AG09319 (cell line): ENCODE measurements around the gene CMIP.

Experiments
- DNase-seq: peaks from one replicate; pipeline ENCODE4 v3.0.0-alpha.2; 2010; ENCODE audit warnings: low read depth; ENCODE audit errors: extremely low read depth
- TF ChIP-seq, protein P1 (sequence below): IDR thresholded peaks from 2 replicates; pipeline ENCODE4 v1.5.1; 2011; ENCODE audit warnings: low read depth, mild to moderate bottlenecking, inconsistent platforms, low read length, moderate library complexity

CMIP gene

DNA sequence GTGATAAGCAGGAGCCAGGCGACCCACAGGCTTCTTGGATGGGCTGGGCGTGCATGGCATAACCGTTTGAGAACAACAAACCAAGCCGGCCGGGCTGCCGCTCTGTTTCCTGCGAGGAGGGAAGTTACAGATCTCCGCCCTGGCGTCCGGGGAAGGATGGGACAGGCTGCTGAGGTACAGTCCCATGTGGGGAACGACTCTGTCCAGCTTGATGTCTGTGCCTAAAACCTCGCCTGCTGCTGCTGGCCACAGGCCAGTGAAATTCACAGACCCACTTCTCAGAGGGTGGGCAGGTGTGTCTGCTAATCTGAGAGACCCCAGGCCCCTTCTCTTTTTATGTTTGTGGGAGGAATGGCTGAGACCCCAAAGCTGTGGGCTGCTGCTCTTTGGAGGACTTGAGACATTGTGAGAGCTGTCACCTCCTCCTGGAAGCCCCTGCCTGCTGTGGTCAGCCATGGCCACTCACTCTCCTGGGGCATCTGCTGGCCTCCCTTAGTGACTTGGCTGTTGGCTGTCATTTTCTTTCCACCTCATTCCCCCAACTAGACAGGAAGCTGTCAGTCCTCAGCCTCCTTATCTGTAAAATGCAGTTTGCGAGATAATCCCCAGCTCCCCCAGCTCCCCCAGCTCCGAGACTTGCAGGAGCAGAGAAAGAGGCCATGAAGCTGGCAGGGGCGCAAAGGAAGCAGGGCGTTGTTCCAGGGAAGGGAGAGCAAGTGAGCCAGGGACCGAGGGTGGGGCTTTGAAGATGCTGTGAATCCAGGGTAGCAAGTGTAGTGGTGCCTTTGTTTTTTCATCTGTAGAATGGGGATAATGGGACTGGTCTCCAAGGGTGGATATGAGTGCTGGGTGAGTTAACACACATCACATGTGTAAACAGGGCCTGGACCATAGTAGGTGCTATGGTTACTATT is 51.0 kb downstream of the CMIP start:
- TF ChIP-seq, protein P1, sequence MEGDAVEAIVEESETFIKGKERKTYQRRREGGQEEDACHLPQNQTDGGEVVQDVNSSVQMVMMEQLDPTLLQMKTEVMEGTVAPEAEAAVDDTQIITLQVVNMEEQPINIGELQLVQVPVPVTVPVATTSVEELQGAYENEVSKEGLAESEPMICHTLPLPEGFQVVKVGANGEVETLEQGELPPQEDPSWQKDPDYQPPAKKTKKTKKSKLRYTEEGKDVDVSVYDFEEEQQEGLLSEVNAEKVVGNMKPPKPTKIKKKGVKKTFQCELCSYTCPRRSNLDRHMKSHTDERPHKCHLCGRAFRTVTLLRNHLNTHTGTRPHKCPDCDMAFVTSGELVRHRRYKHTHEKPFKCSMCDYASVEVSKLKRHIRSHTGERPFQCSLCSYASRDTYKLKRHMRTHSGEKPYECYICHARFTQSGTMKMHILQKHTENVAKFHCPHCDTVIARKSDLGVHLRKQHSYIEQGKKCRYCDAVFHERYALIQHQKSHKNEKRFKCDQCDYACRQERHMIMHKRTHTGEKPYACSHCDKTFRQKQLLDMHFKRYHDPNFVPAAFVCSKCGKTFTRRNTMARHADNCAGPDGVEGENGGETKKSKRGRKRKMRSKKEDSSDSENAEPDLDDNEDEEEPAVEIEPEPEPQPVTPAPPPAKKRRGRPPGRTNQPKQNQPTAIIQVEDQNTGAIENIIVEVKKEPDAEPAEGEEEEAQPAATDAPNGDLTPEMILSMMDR = no peak
- no peak for DNase-seq

- DNase-seq = no peak
- TF ChIP-seq, protein P1 = no peak
Observed at GRCh38 chr16:81496321-81496720, 51.7 kb downstream of the CMIP start.

- no peak for DNase-seq
- TF ChIP-seq, protein P1 = no peak
Observed at GRCh38 chr16:81496742-81497141, 52.1 kb downstream of the CMIP start.

DNA sequence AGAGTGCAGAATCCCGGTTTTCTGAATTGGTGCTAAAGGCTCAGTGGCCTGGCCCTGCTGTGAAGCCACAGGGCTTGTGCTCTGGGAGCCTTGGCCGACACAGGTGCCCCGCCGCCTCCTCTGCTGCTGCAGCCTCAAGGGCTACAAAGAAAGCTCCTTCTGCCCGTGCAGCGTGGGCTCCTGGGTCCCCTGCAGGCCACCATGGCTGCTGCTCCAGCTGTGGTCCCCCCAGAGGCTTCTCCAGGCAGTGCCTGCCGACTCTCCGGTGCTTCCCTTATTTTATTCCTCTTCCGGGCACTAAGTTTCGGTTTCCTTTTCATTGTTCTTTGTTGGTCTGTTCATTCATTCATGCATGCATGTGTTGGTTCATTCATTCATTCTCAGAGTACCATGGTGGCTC is 53.1 kb downstream of the CMIP start:
- DNase-seq = no peak
- TF ChIP-seq, protein P1 = no peak

GRCh38 chr16:81498351-81498750 is 53.7 kb downstream of the CMIP start:
- TF ChIP-seq, protein P1 = no peak

GRCh38 chr16:81499576-81500380 is 55.2 kb downstream of the CMIP start:
- DNase-seq = no peak
- TF ChIP-seq, protein P1 = no peak

More at GRCh38 chr16:81498351-81498750, 53.7 kb downstream of the CMIP start:
- DNase-seq = no peak
